K562 (cell line): ENCODE data around the gene HSPB1. TPM values are rescaled to one million over a fixed set of nuclear protein-coding genes. Genes with fewer than 3 reads are reported as not detected.

Experiments
- CC2D1A ChIP-seq: fragments of 450-650 bp; IDR thresholded peaks from 2 replicates; pipeline ENCODE4 v1.6.1; 2017; ENCODE audit warnings: mild to moderate bottlenecking
- ESRRB ChIP-seq: fragments of 250-450 bp; sonication (Bioruptor Pico); IDR thresholded peaks from 2 replicates; pipeline ENCODE4 v1.5.0; 2020; ENCODE audit warnings: mild to moderate bottlenecking, moderate library complexity, borderline replicate concordance
- FOXJ3 ChIP-seq: sonication (generic); formaldehyde crosslinking; IDR thresholded peaks from 2 replicates; pipeline ENCODE4 v1.4.0; 2020; ENCODE audit warnings: mild to moderate bottlenecking, missing genetic modification reagents
- GABPB1 ChIP-seq: sonication (generic); formaldehyde crosslinking; IDR thresholded peaks from 2 replicates; pipeline ENCODE4 v1.8.0; 2022; ENCODE audit warnings: mild to moderate bottlenecking, missing genetic modification reagents
- GABPB2 ChIP-seq: fragments of 250-450 bp; sonication (Bioruptor Pico); conservative IDR thresholded peaks from 2 replicates; pipeline ENCODE4 v1.5.1; 2021; ENCODE audit warnings: mild to moderate bottlenecking
- HDAC2 ChIP-seq: fragments of 450-650 bp; IDR thresholded peaks from 2 replicates; pipeline ENCODE4 v1.6.1; 2016; ENCODE audit warnings: mild to moderate bottlenecking
- NBN ChIP-seq: fragments of 450-650 bp; IDR thresholded peaks from 2 replicates; pipeline ENCODE4 v1.6.1; 2016; ENCODE audit warnings: low read depth, mild to moderate bottlenecking
- POLR2G ChIP-seq: fragments of 200-400 bp; formaldehyde crosslinking; IDR thresholded peaks from 2 replicates; pipeline ENCODE4 v1.6.1; 2017; ENCODE audit warnings: low read depth, mild to moderate bottlenecking, antibody characterized with exemption, low read length, moderate library complexity
- SIN3A ChIP-seq, 2 experiments: fragments of 150-350 bp in 1 of 2; IDR thresholded peaks; 2 replicates each; pipeline ENCODE4 v1.6.1; 2011 to 2016; ENCODE audit warnings: borderline replicate concordance in 2 of 2, low read depth in 2 of 2, low read length in 2 of 2, mild to moderate bottlenecking in 2 of 2, moderate library complexity in 2 of 2; ENCODE audit not compliant: control insufficient read depth in 1 of 2
- ZEB2 ChIP-seq: fragments of 450-650 bp; IDR thresholded peaks from 2 replicates; pipeline ENCODE4 v1.6.1; 2016
- ZNF324 ChIP-seq: fragments of 250-450 bp; sonication (Bioruptor Pico); IDR thresholded peaks from 2 replicates; pipeline ENCODE4 v1.4.0; 2020; ENCODE audit warnings: mild to moderate bottlenecking
- ZNF444 ChIP-seq: fragments of 250-450 bp; sonication (Bioruptor Pico); IDR thresholded peaks from 2 replicates; pipeline ENCODE4 v1.4.0; 2020; ENCODE audit warnings: mild to moderate bottlenecking, moderate library complexity
- ZNF644 ChIP-seq: fragments of 200-800 bp; sonication (Bioruptor generic); IDR thresholded peaks from 2 replicates; pipeline ENCODE4 v1.6.1; 2016; ENCODE audit warnings: low read depth, missing genetic modification characterization, missing compliant biosample characterization
- ZSCAN29 ChIP-seq: fragments of 450-650 bp; IDR thresholded peaks from 2 replicates; pipeline ENCODE4 v1.6.1; 2017
- polyA plus RNA-seq, 8 experiments: library from polyadenylated mRNA; depleted of rRNA in 4 of 8; stranded (reverse) in 5 of 8; unstranded in 3 of 8; fragments of >200 nt; fragmentation: Nextera tagmentation in 2 of 8; fragmentation: Illumina TruSeq in 1 of 8; extraction: Ambion mirVana in 2 of 8; extraction: Trizol in 1 of 8; gene quantifications; 2 replicates each; pipeline versions ENCODE4 v1.2.1 to v1.2.3, GENCODE V29; 2011 to 2014; ENCODE audit warnings: inconsistent platforms in 1 of 8, missing spikeins in 1 of 8
- total RNA-seq, 7 experiments: library from RNA; depleted of rRNA in 6 of 7; stranded (reverse); fragments of >200 nt in 6 of 7; fragmentation: Illumina TruSeq in 2 of 7; extraction: Trizol in 2 of 7; gene quantifications; 2 replicates each; pipeline versions ENCODE4 v1.2.1 to v1.2.3, GENCODE V29; 2011 to 2021; ENCODE audit warnings: low replicate concordance in 1 of 7
- TF ChIP-seq, protein P1 (sequence below): fragments of 450-650 bp; IDR thresholded peaks from 2 replicates; pipeline ENCODE4 v1.7.0; 2016; ENCODE audit warnings: borderline replicate concordance
- TF ChIP-seq, protein P2 (sequence below): sonication (generic); formaldehyde crosslinking; IDR thresholded peaks from 2 replicates; pipeline ENCODE4 v1.8.1; 2022; ENCODE audit warnings: missing genetic modification reagents
- TF ChIP-seq, protein P3 (sequence below): sonication (generic); IDR thresholded peaks from 2 replicates; pipeline ENCODE4 v1.6.1; 2016
- TF ChIP-seq, protein P4 (sequence below): fragments of 450-650 bp; IDR thresholded peaks from 2 replicates; pipeline ENCODE4 v1.6.1; 2016; ENCODE audit warnings: antibody characterized with exemption
- TF ChIP-seq, protein P5 (sequence below), 2 experiments: fragments of 450-650 bp in 1 of 2; IDR thresholded peaks; 2 replicates each; pipeline ENCODE4 v1.6.1; 2011 to 2017; ENCODE audit warnings: low read depth in 2 of 2, antibody characterized with exemption in 1 of 2, borderline replicate concordance in 1 of 2, low read length in 1 of 2, mild to moderate bottlenecking in 1 of 2, mixed read lengths in 1 of 2; ENCODE audit not compliant: control insufficient read depth in 1 of 2

Gene HSPB1
- total and polyA plus RNA-seq, 9 of the 15 experiments (the other 6 are each of a cell fraction or from before 2014, with no cell fraction given): 27.1 to 522 (median 138) TPM

DNA sequence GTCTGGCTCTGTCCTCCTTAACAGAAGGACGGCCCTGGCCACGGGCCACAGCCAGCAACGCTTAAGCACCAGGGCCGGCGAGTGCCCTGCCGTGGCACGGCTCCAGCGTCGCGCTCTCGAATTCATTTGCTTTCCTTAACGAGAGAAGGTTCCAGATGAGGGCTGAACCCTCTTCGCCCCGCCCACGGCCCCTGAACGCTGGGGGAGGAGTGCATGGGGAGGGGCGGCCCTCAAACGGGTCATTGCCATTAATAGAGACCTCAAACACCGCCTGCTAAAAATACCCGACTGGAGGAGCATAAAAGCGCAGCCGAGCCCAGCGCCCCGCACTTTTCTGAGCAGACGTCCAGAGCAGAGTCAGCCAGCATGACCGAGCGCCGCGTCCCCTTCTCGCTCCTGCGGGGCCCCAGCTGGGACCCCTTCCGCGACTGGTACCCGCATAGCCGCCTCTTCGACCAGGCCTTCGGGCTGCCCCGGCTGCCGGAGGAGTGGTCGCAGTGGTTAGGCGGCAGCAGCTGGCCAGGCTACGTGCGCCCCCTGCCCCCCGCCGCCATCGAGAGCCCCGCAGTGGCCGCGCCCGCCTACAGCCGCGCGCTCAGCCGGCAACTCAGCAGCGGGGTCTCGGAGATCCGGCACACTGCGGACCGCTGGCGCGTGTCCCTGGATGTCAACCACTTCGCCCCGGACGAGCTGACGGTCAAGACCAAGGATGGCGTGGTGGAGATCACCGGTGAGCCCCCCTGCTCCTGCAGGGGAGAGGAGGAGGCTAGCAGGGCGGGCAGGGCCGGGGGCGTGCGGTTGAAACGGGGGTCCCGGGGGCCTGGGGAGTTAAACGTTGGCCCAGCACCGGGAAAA, at the start of gene HSPB1 (continued):
- TF ChIP-seq, protein P1, sequence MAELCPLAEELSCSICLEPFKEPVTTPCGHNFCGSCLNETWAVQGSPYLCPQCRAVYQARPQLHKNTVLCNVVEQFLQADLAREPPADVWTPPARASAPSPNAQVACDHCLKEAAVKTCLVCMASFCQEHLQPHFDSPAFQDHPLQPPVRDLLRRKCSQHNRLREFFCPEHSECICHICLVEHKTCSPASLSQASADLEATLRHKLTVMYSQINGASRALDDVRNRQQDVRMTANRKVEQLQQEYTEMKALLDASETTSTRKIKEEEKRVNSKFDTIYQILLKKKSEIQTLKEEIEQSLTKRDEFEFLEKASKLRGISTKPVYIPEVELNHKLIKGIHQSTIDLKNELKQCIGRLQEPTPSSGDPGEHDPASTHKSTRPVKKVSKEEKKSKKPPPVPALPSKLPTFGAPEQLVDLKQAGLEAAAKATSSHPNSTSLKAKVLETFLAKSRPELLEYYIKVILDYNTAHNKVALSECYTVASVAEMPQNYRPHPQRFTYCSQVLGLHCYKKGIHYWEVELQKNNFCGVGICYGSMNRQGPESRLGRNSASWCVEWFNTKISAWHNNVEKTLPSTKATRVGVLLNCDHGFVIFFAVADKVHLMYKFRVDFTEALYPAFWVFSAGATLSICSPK: no peak
- TF ChIP-seq, protein P2, sequence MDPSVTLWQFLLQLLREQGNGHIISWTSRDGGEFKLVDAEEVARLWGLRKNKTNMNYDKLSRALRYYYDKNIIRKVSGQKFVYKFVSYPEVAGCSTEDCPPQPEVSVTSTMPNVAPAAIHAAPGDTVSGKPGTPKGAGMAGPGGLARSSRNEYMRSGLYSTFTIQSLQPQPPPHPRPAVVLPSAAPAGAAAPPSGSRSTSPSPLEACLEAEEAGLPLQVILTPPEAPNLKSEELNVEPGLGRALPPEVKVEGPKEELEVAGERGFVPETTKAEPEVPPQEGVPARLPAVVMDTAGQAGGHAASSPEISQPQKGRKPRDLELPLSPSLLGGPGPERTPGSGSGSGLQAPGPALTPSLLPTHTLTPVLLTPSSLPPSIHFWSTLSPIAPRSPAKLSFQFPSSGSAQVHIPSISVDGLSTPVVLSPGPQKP (CRISPR knock-in tag): no peak
- peak; percentile 13; the same call in 1 of the 2 replicates for TF ChIP-seq ZEB2
- peak; percentile 45; the same call in 1 of the 2 replicates for TF ChIP-seq HDAC2
- no peak for TF ChIP-seq FOXJ3
- TF ChIP-seq ZNF644 (tag): no peak
- TF ChIP-seq NBN: 0 out of 2 replicates have a peak, but pooled peaks have one; percentile 21
- TF ChIP-seq, protein P3, sequence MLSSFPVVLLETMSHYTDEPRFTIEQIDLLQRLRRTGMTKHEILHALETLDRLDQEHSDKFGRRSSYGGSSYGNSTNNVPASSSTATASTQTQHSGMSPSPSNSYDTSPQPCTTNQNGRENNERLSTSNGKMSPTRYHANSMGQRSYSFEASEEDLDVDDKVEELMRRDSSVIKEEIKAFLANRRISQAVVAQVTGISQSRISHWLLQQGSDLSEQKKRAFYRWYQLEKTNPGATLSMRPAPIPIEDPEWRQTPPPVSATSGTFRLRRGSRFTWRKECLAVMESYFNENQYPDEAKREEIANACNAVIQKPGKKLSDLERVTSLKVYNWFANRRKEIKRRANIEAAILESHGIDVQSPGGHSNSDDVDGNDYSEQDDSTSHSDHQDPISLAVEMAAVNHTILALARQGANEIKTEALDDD: no peak
- TF ChIP-seq POLR2G: peak; percentile 99
- peak; percentile 91 for TF ChIP-seq ZSCAN29
- TF ChIP-seq, protein P4, sequence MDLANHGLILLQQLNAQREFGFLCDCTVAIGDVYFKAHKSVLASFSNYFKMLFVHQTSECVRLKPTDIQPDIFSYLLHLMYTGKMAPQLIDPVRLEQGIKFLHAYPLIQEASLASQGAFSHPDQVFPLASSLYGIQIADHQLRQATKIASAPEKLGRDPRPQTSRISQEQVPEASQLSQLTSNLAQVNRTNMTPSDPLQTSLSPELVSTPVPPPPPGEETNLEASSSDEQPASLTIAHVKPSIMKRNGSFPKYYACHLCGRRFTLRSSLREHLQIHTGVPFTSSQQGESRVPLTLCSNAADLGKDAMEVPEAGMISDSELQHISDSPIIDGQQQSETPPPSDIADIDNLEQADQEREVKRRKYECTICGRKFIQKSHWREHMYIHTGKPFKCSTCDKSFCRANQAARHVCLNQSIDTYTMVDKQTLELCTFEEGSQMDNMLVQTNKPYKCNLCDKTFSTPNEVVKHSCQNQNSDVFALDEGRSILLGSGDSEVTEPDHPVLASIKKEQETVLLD: peak; percentile 36; the same call in 1 of the 2 replicates
- no peak; the same call in 1 of the 2 replicates for TF ChIP-seq CC2D1A
- TF ChIP-seq GABPB2 (CRISPR knock-in tag): no peak
- TF ChIP-seq ZNF324: no peak
- TF ChIP-seq GABPB1: no peak; the same call in 1 of the 2 replicates
- peak; percentile 3 to 38; a peak in 2 of 4 replicates for TF ChIP-seq SIN3A (IDR thresholded peaks at IDR 0.05; ENCODE audit: borderline replicate concordance in 2 of 2, control insufficient read depth in 1 of 2, low read depth in 2 of 2, low read length in 2 of 2)
- TF ChIP-seq ESRRB (CRISPR knock-in tag): no peak
- no peak for TF ChIP-seq ZNF444 (CRISPR knock-in tag)
- TF ChIP-seq, protein P5, sequence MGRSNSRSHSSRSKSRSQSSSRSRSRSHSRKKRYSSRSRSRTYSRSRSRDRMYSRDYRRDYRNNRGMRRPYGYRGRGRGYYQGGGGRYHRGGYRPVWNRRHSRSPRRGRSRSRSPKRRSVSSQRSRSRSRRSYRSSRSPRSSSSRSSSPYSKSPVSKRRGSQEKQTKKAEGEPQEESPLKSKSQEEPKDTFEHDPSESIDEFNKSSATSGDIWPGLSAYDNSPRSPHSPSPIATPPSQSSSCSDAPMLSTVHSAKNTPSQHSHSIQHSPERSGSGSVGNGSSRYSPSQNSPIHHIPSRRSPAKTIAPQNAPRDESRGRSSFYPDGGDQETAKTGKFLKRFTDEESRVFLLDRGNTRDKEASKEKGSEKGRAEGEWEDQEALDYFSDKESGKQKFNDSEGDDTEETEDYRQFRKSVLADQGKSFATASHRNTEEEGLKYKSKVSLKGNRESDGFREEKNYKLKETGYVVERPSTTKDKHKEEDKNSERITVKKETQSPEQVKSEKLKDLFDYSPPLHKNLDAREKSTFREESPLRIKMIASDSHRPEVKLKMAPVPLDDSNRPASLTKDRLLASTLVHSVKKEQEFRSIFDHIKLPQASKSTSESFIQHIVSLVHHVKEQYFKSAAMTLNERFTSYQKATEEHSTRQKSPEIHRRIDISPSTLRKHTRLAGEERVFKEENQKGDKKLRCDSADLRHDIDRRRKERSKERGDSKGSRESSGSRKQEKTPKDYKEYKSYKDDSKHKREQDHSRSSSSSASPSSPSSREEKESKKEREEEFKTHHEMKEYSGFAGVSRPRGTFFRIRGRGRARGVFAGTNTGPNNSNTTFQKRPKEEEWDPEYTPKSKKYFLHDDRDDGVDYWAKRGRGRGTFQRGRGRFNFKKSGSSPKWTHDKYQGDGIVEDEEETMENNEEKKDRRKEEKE (IDR thresholded peaks at IDR 0.05; ENCODE audit: borderline replicate concordance in 1 of 2, control insufficient read depth in 1 of 2, low read depth in 2 of 2, low read length in 1 of 2): no peak
